Measurements from ENCODE around the gene LRMDA. TPM values are rescaled to one million over a fixed set of nuclear protein-coding genes. Genes with fewer than 3 reads are reported as not detected.

The LRMDA gene
- total and polyA plus RNA-seq, 2 of the 8 experiments (the other 6 are each of a cell fraction or from before 2014, with no cell fraction given), result 0.86 to 2.8 TPM

GRCh38 chr10:75905490-75905889 lies 474.1 kb downstream of the LRMDA start (continued):
- TF ChIP-seq KDM5A (IDR thresholded peaks at IDR 0.05; ENCODE audit: low read length), result no peak
- TF ChIP-seq EGR1 (IDR thresholded peaks at IDR 0.05; ENCODE audit: borderline replicate concordance, low read depth, low read length), result no peak
